Gastrocnemius medialis (tissue), 4 donors: ENCODE measurements around the gene SULT1C2. TPM values are rescaled to one million over a fixed set of nuclear protein-coding genes. Genes with fewer than 3 reads are reported as not detected.
A peak's percentile ranks its signal among the peaks of the same experiment; 100 is the strongest.

Experiments
- ATAC-seq, 2 donors: fragments of 150-250 bp; one replicate each; pipeline ENCODE4 v1.9.1; 2016
- DNase-seq, 2 donors: peaks; one replicate each; pipeline ENCODE4 v3.0.0-alpha.2; 2019
- H3K27ac ChIP-seq, 4 donors: fragments of 200-600 bp; sonication (generic); 1 replicate in 1 of 4; 2 replicates in 3 of 4; pipeline ENCODE4 v1.5.1; 2016 to 2018; ENCODE audit warnings: mild to moderate bottlenecking in 2 of 4, moderate library complexity in 1 of 4
- H3K27me3 ChIP-seq, 3 donors: fragments of 200-600 bp; sonication (generic) in 2 of 3; 1 replicate in 1 of 3; 2 replicates in 2 of 3; pipeline versions ENCODE4 v1.5.1 to v1.6.0; 2016 to 2019; ENCODE audit warnings: mild to moderate bottlenecking in 1 of 3, moderate library complexity in 1 of 3
- H3K36me3 ChIP-seq, 2 donors: fragments of 200-600 bp; sonication (generic) in 1 of 2; one replicate each; pipeline ENCODE4 v1.5.1; 2017 to 2018
- H3K4me1 ChIP-seq, 2 donors: fragments of 200-600 bp; sonication (generic) in 1 of 2; one replicate each; pipeline ENCODE4 v1.5.1; 2016 to 2017; ENCODE audit warnings: mild to moderate bottlenecking in 2 of 2
- H3K4me3 ChIP-seq, 4 donors: fragments of 200-600 bp; sonication (generic) in 3 of 4; 1 replicate in 1 of 4; 2 replicates in 3 of 4; pipeline ENCODE4 v1.5.1; 2016 to 2019; ENCODE audit warnings: mild to moderate bottlenecking in 2 of 4
- H3K9me3 ChIP-seq, 3 donors: fragments of 200-600 bp; sonication (generic) in 2 of 3; 1 replicate in 1 of 3; 2 replicates in 2 of 3; pipeline ENCODE4 v1.5.1; 2016 to 2019
- CTCF ChIP-seq, 5 experiments: fragments of 450-650 bp in 3 of 5; fragments of 200-600 bp in 2 of 5; sonication (generic) in 2 of 5; IDR thresholded peaks in 4 of 5; conservative IDR thresholded peaks in 1 of 5; 1 replicate in 4 of 5; 2 replicates in 1 of 5; pipeline ENCODE4 v1.5.1; 2016 to 2019; ENCODE audit warnings: antibody characterized with exemption in 5 of 5, mild to moderate bottlenecking in 3 of 5, moderate library complexity in 3 of 5
- POLR2A ChIP-seq, 2 donors: fragments of 450-650 bp; IDR thresholded peaks; one replicate each; pipeline ENCODE4 v1.6.1; 2017; ENCODE audit warnings: antibody characterized with exemption in 2 of 2, mild to moderate bottlenecking in 2 of 2, moderate library complexity in 2 of 2
- in situ Hi-C, 4 donors: fragments of 200-750 bp; cut with MboI; loops; one replicate each; pipeline versions ENCODE4 v1.15.0 to v1.8.0; 2017; ENCODE audit warnings: low sequenced_read_pairs in 4 of 4
- intact Hi-C: fragments of 100-400 bp; cut with DNase I; formaldehyde crosslinking; loops from one replicate; pipeline ENCODE4 v1.15.1; 2023; ENCODE audit warnings: low total_unique reads
- total RNA-seq, 4 donors: library from RNA; depleted of rRNA; stranded (reverse); fragments of >200 nt; gene quantifications; one replicate each; pipeline versions ENCODE4 v1.1.0 to v1.2.3, GENCODE V29; 2016

The SULT1C2 gene
- total RNA-seq, 4 donors from 2014 or later: 0.10 to 3.2 TPM; not detected in 2

DNA sequence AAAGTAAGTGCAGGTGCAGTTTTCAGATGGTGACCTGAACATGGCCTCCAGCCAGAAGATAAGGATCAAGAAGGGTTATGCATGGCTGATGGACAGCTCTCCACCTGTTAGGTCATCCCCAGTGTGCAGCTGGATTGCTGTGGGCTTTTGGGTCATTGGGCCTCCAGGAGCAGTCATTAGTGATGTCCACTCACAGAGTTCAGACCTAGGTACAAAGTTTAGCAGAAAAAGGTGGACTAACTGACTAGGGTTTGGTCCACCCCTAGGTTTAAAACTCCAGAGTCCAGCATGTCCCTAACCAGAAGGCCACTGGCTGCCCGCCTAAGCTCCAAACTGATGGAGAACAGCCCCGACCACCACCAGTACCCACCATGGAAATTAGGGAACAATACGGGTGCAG, 18.3 kb upstream of the SULT1C2 start:
- in situ Hi-C loops: no loop called here

DNA sequence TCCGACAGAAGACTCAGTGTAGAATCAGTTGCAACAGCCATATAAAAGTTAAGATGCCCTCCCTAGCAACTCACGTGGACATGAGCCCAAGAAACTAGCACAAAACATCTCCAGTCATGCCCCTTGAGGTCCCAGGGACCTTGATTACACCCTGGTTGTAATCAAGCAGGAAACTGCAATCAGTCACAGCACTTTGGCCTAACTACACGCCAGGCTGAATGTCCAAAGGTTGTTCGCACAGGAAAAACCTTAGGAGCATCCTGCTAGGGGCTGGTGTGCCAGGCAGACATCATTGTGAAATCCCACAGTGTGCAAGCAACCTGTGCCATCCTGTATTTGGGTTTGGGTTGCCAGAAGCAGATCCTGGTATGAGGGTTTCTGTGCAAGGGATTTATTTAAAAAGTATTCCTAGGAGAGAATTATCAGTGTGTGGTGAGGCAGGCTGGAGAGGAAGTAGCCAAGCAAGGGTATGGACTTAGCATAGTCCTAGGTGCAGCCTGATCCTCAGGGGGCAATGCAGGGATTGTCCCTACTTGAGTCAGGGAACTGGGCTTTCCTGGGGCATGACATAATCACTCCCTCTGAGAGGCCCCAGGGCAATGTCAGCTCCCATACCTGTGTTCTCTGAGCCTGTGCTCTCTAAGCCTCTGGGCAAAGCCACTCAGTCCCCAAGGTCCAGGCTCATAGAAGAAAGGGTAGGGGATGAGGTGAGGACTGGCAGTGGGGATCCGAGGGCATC, 17.8 kb upstream of the SULT1C2 start:
- Histone ChIP-seq H3K36me3 (no peaks in the 10 kb centered on the region), H3K27me3 (no peaks in the 10 kb centered on the region), H3K9me3 (no peaks in the 10 kb centered on the region), H3K4me1 (no peaks in the 10 kb centered on the region), H3K27ac (peak overlapping the region in 2 of 4 donors; percentile 45 to 57), H3K4me3 (no peak overlapping the region)
- DNase-seq (no peak), ATAC-seq (no peak)
- intact Hi-C loops (no loop called here), in situ Hi-C loops (no loop called here)
- TF ChIP-seq POLR2A (IDR thresholded peaks at IDR 0.05) (no peak), CTCF (IDR thresholded peaks at IDR 0.05 in 4 of 5, conservative IDR thresholded peaks at IDR 0.05 in 1 of 5) (no peak)

More for the DNA sequence above, 18.3 kb upstream of the SULT1C2 start:
- intact Hi-C loops: no loop called here
- no peak for ATAC-seq
- no peak for DNase-seq
- Histone ChIP-seq H3K4me1 (no peaks in the 10 kb centered on the region), H3K36me3 (no peaks in the 10 kb centered on the region), H3K9me3 (no peaks in the 10 kb centered on the region), H3K27me3 (no peaks in the 10 kb centered on the region), H3K27ac (no peak overlapping the region), H3K4me3 (no peak overlapping the region)
- no peak for TF ChIP-seq CTCF (IDR thresholded peaks at IDR 0.05 in 4 of 5, conservative IDR thresholded peaks at IDR 0.05 in 1 of 5)
- TF ChIP-seq POLR2A (IDR thresholded peaks at IDR 0.05): no peak

DNA sequence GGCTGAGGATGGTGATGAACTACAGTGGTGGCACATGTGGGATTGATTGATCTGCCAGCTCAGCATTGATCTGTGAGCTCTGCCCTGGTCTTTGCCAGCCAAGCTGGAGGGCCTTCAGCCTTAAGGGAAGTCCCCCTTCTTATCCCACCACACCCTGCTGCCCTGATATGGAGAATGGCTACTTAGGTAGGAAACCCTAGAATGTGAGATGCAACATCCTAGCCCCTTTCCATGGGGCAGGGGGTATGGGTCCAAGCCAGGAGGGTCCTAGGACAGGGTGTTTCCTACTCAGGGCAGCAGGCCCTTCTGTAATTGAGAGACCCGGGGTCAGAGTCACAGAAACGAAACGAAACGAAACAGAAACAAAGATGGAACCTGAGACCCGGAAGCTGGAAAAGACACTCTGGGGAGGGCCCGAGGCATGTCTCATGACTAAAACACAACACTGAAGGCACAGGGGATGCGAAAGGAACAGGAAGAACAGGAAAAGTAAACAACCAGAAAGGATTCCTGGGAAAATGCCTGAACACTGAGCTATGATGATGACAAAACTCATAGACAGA, 16.9 kb upstream of the SULT1C2 start:
- peak; percentile 81 to 83 for ATAC-seq

GRCh38 chr2:108278631-108279030, 10.1 kb upstream of the SULT1C2 start:
- no peaks in the 10 kb centered on the region for H3K27me3 ChIP-seq
- no peaks in the 10 kb centered on the region for H3K4me1 ChIP-seq
- H3K9me3 ChIP-seq: no peaks in the 10 kb centered on the region
- in situ Hi-C loops (no loop called here), intact Hi-C loops (no loop called here)
- no peak for ATAC-seq
- no peaks in the 10 kb centered on the region for H3K36me3 ChIP-seq
- H3K4me3 ChIP-seq: no peak overlapping the region
- no peak for DNase-seq
- TF ChIP-seq POLR2A (IDR thresholded peaks at IDR 0.05) (no peak), CTCF (IDR thresholded peaks at IDR 0.05 in 4 of 5, conservative IDR thresholded peaks at IDR 0.05 in 1 of 5) (no peak)
- H3K27ac ChIP-seq: no peak overlapping the region

More for the DNA sequence above, 16.9 kb upstream of the SULT1C2 start:
- Histone ChIP-seq H3K36me3 (no peaks in the 10 kb centered on the region), H3K27ac (peak overlapping the region in 3 of 4 donors; percentile 1 to 57 (median 45)), H3K4me3 (peak overlapping the region; percentile 25 to 35 (median 29)), H3K4me1 (no peaks in the 10 kb centered on the region), H3K9me3 (no peaks in the 10 kb centered on the region), H3K27me3 (no peaks in the 10 kb centered on the region)
- no peak for TF ChIP-seq POLR2A (IDR thresholded peaks at IDR 0.05)
- no peak for TF ChIP-seq CTCF (IDR thresholded peaks at IDR 0.05 in 4 of 5, conservative IDR thresholded peaks at IDR 0.05 in 1 of 5)
- in situ Hi-C loops (no loop called here), intact Hi-C loops (no loop called here)
- peak; percentile 7 to 51 for DNase-seq
